ENCODE data around the gene XKR8.

DNA sequence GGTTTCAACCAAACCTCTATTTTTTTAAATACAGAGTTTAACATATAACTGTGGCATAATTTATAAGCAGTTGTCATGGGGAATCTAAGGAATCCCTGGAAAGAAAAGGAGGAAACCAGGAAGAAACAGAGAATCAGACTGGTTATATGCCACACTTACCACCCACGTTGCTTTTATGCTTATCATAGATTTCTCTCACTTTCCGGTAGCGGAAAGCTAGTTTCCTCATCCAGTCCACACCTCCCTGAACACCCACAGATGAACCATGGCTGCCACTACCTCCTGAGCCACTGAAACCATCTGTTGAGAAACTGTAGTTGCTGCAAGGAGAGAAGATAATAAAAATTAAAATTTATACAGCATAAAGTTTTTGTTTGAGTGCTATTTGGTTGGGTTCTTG lies 33.5 kb downstream of the XKR8 start:
- TF ChIP-seq, protein P1, sequence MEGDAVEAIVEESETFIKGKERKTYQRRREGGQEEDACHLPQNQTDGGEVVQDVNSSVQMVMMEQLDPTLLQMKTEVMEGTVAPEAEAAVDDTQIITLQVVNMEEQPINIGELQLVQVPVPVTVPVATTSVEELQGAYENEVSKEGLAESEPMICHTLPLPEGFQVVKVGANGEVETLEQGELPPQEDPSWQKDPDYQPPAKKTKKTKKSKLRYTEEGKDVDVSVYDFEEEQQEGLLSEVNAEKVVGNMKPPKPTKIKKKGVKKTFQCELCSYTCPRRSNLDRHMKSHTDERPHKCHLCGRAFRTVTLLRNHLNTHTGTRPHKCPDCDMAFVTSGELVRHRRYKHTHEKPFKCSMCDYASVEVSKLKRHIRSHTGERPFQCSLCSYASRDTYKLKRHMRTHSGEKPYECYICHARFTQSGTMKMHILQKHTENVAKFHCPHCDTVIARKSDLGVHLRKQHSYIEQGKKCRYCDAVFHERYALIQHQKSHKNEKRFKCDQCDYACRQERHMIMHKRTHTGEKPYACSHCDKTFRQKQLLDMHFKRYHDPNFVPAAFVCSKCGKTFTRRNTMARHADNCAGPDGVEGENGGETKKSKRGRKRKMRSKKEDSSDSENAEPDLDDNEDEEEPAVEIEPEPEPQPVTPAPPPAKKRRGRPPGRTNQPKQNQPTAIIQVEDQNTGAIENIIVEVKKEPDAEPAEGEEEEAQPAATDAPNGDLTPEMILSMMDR (IDR thresholded peaks at IDR 0.05), result no peak
- TF ChIP-seq POLR2A (IDR thresholded peaks at IDR 0.05), result no peak

Data from heart left ventricle (tissue), 13 donors.